M059J (cell line): Measurements from ENCODE around the gene EXD3. TPM values are rescaled to one million over a fixed set of nuclear protein-coding genes. Genes with fewer than 3 reads are reported as not detected.
"Not testable (repeated sequence)": the region's sequence is repeated elsewhere in the genome, so short reads cannot be mapped to it uniquely, and the experiment has no call there.

Experiments
- DNase-seq: peaks from one replicate; pipeline ENCODE4 v3.0.0-alpha.2; 2012; ENCODE audit warnings: low read depth
- total RNA-seq: library from RNA; depleted of rRNA; stranded (reverse); fragments of >200 nt; shearing (Covaris generic); gene quantifications from 2 replicates; pipeline ENCODE4 v1.2.3, GENCODE V29; 2014

EXD3 gene
- total RNA-seq, 1 experiment from 2014 or later, result 2.7 TPM

DNA sequence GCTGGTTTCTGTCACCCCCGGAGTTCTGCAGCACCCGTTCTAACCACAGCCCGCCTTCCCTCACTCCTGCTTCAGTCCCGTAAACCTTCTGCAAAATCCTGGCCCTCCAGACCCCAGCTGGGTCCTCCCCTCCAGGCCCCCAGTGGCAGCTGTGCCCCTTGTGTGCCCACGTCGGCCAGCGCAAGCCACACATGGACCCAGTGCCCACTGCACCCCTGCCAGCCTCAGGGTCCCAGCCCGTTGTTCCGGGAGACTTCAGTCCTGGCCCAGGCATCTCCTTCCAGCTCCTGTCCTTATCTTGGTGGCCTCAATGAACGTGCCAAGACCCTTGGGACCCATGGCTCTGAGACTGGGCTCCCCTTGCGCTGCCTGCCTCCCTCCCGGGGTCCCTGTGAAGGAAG lies 43.2 kb downstream of the EXD3 start:
- no peak for DNase-seq

DNA sequence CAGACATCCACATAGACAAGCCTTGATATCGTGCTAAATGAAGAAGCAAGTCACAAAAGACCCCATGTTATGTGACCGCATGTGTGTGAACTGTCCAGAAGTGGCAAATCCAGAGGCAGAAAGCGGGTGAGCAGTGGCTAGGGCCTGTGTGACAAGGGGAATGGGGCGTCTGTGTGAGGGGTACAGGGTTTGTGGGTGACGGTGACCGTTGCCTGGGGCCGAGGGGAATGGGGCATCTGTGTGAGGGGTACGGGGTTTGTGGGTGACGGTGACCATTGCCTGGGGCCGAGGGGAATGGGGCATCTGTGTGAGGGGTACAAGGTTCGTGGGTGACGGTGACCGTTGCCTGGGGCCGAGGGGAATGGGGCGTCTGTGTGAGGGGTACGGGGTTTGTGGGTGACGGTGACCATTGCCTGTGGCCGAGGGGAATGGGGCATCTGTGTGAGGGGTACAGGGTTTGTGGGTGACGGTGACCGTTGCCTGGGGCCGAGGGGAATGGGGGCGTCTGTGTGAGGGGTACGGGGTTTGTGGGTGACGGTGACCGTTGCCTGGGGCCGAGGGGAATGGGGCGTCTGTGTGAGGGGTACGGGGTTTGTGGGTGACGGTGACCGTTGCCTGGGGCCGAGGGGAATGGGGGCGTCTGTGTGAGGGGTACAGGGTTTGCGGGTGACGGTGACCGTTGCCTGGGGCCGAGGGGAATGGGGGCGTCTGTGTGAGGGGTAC lies 44.1 kb downstream of the EXD3 start:
- not testable (repeated sequence) for DNase-seq

DNA sequence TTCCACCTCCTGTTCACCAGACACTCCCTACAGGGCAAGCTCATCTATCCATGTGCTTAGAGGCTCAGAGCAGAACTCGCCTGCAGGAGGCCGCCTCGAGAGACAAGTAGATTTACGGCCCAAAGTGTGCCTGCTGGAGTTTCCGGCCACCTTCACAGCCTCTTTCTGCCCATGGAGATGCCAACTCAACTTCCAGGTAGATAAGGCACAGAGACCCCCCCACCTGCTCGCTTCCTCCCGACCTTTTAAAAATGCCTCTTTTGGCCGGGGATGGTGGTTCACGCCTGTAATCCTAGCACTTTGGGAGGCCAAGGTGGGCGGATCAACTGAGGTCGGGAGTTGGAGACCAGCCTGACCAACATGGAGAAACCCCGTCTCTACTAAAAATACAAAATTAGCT lies 46.6 kb downstream of the EXD3 start:
- no peak for DNase-seq

DNA sequence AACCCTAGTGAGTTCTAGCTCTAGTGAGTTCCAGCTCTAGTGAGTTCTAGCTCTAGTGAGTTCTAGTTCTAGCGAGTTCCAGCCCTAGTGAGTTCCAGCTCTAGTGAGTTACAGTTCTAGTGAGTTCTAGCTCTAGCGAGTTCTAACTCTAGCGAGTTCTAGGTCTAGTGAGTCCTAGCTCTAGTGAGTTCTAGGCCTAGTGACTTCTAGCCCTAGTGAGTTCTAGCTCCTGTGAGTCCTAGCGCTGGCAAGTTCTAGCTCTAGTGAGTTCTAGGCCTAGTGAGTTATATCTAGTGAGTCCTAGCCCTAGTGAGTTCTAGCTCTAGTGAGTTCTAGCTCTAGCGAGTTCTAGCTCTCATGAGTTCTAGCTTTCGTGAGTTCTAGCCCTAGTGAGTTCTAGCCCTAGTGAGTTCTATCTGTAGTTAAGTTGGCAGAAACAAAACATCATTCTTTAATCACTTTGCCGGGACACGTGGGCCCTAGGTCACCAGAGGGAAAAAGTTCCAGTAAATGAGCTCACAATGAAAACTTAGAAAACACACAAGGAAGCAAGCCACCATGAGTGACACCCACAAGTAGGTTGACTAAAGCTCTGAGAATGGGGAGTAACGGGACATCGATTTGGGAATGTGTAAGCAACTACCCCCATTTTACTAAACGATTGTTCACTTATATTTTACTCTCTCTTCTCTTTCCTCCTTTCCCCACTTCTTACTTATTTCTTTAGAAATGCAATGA lies 47.5 kb downstream of the EXD3 start:
- no peak for DNase-seq

DNA sequence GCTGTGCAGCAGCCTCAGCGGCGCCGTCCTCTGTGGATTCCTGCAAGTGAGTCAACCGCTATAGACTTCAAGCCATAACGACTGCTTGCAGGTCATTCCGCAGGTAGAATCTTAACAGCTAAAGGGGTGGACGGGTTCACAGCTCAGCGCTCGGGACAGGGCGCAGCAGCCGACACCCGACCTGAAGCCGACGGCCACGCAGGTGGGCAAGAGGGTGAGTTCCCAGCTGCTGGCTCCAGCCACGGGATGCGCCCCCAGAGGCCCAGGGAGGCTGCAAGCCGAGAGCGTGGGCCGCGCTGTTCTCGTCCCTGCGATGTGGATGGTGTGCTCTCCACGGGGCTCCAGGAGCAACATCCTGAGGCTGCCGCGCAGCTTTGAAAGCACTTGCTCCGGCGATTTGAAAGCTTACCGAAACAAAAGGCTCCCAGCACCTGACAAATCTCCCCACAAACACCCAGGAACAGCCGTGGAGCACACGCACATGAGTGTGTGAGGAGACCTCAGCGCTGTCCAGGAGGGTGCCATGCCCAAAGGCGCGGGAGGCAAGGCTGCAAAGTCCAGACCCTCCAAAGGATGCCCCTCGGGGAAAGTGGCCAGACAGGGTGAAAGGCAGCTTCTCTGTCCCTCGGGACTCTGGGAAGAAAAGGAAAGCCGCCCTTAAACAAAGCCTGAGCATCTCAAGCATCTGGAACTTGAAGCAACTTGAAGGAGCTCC lies 48.7 kb downstream of the EXD3 start:
- no peak for DNase-seq

DNA sequence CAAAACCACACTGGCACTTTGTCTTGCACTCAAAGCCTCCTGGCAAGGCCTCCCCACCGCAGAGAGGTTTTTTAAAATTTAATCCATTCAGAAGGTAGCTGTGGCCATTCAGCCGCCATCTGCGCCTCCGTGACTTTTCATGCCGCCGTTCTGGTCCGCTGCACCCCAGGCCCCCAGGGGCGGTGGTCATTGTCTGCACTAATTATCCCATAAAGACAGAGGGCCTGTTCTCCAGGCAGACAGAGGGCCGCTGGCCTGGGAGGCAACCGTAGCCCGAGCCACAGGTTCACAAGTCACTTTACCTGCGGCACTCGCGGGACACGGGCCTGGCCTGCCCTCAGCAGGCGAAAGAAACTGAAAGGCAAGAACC lies 49.4 kb downstream of the EXD3 start:
- no peak for DNase-seq

DNA sequence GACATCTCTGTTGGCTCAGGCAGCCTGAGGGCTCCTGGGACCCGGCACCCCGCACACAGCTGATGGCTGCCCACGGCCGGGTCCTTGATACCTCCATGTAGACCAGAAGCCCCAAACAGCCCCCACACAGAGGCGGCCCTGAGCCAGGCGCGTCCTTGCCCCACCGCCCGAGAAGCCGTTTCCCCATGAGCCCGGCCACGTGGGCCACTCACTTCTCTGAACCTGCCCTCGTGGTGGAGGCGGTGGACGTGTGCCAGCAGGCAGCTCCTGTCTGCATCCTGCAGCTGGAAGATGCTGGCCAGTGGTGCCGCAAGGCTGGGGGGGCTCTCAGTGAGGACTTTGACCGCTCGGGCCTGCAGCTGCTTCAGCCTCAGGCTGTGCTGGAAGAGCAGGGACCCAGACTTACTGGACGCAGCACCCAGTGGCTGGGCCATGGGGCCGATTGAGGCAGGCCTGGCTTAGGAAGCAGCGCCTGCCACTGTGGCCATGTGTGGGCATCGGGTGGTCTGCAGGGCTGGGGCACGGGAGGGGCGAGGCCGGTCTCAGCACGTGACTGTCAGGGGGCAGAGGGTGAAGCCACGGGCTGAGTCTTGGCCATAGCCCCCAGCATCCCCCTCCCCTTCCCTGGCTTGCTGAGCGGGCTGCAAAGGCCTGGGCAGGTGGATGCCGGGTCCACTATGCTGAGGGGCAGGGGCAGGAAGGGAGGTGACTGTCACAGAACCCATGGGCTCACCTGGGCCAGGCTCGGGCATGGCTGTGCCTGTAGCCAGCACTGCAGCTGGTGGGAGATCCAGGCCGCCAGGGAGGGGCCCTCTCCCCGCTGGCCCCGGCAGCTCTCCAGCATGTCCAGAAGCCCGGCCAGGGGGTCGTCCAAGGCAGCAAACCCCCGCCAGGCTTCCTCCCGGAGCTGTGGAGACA lies 50.0 kb downstream of the EXD3 start:
- no peak for DNase-seq

GRCh38 chr9:137371946-137372651 lies 50.9 kb downstream of the EXD3 start:
- no peak for DNase-seq

DNA sequence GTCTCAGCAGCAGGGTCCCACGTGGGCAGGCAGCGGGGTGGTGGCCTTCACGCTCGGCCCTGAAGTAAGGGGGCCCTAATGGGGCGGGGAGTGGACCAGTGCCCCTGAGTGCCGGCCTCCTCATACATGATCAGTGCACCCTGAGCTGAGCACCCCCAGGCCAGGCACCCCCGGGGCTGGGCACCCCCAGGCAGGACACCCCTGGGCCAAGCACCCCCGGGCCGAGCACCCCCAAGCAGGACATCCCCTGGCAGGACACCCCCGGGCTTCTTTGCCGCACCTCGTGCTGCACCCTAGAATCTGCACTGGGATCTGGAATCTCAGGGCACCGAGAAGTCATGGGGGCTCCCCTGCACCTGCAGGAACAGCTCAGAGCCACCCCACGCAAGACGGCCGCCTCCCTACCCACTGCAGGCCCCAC lies 51.4 kb downstream of the EXD3 start:
- no peak for DNase-seq

GRCh38 chr9:137370865-137371520 lies 52.0 kb downstream of the EXD3 start:
- no peak for DNase-seq

DNA sequence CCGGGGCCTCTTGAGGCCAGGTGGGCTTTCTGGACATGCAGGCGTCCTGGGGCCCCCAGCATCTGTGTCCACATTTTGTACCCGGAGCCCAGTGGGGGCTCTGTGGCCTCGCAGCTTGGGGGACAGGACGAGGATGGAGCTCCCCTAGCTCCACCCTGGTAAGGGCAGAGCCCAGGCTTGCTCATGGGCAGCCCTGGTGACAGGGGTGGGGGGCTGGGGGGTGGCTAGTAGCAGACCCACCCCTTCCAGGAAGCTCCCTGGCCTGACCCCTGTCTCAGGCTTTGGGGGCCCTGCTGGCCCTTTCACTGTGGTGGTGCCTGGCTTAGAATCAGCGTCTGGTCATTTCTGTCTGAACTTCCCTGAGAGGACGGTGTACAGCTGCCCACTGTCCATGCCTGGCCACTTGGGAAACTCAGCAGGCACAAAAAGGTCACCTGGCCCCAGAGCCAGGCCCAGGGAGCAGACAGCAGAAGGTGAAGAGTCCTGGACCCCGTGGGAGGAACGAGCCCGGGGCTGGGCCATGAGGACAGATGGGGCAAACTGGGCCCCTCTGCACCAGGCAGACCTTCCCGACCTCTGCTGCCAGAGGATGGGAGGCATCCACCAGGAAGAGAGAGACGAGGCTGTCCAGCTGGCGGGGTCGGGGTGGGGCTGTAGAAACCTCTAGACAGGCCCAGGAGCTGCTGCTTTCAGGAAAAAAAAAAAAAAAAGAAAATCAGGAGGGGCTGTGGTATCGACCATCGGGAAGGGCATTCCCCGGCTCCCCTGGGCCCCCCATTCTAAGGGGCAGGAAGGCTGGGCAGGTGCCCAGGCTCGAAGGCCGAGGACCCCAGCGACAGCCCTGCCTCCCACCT lies 52.8 kb downstream of the EXD3 start:
- DNase-seq, result no peak

GRCh38 chr9:137369061-137369787 lies 53.7 kb downstream of the EXD3 start:
- no peak for DNase-seq

GRCh38 chr9:137368431-137369035 lies 54.4 kb downstream of the EXD3 start:
- no peak for DNase-seq

DNA sequence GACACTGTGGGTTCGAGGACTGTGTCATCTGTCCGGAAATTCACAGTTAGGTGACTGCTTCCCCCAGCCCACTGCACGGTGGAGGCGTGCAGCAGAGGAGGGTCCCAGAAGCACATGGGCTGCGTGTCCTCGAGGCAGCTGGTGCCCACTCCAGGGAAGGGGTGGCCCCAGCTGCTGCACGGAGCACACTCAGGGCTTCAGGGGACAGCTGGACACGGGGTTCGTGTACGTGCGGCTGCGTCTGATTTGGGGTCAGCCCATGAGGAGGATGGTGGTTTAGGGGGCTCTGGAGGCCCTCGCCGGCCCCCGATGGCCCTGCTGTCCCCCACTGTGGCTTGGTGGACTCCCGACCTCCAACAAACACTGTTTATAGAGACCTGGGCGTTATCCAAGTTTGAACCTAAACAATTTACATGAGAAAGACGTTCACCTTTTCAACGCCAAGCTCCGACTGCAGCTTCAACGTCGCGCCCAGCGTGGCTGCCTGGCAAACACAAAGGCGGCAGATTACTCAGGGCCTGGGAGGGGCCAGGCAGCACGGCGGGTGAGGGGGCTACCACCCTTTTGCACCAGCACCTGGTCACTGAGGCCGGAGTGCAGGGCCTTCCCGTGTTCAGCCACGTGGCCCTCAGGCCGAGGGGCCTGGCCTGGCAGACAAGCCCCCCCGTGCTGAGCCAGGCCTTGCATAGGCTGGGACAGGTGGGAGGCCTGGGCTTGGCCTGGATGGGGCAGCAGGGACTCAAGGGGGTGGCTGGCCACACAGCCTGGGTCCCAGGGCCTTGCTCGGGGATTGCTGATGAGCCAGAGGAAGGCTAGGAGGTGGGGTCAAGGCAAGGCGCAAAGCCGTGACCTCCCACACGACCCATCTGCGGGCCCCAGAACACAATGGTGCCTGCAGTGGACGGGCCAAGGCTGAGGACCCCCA lies 55.2 kb downstream of the EXD3 start:
- no peak for DNase-seq

- DNase-seq, result no peak
Observed at GRCh38 chr9:137366891-137367381, 56.0 kb downstream of the EXD3 start.

DNA sequence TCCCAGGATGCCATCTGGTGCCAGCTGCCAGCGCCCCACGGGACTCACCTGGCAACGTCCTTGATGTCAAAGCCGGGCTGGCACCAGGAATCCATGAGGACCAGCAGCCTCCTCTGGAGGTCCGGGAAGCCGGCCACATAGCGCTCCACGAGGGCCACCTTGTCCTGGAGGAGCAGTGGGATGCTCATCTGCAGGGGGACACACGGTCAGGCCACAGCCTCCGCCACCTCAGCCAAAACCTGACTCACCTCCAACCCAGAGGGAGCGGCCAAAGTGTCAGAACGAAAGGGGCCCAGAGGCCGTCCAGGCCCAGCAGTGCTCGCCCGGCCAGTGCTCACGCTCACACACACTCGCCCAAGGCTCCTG lies 56.5 kb downstream of the EXD3 start:
- DNase-seq, result no peak
